ENCODE results near the gene IFTAP.

IFTAP gene

DNA sequence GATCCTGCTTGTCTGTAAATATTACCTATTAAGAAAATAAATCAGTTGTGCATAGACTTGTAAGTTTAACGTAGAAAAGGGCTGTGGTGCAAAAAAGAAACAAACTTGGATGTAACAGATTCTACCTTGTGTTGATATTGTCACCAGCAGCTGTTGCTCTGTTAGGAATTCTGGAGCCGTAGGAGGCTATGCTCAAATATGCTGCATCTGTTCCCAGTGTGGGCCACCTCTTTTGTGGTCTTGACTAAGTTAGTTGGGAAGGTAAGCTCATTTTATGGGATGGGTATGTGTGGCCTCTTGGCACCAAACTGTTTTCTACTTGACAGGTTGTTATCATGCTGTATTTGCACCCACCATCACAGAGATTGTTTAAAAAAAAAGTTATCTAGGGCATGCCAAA, 33.2 kb downstream of the IFTAP start:
- H3K4me3 ChIP-seq (ENCODE audit: low read depth, low read length): no peak overlapping the region
- in situ Hi-C loops (cut with HindIII; ENCODE audit: low sequenced_read_pairs): no loop called here
- TF ChIP-seq, protein P1, sequence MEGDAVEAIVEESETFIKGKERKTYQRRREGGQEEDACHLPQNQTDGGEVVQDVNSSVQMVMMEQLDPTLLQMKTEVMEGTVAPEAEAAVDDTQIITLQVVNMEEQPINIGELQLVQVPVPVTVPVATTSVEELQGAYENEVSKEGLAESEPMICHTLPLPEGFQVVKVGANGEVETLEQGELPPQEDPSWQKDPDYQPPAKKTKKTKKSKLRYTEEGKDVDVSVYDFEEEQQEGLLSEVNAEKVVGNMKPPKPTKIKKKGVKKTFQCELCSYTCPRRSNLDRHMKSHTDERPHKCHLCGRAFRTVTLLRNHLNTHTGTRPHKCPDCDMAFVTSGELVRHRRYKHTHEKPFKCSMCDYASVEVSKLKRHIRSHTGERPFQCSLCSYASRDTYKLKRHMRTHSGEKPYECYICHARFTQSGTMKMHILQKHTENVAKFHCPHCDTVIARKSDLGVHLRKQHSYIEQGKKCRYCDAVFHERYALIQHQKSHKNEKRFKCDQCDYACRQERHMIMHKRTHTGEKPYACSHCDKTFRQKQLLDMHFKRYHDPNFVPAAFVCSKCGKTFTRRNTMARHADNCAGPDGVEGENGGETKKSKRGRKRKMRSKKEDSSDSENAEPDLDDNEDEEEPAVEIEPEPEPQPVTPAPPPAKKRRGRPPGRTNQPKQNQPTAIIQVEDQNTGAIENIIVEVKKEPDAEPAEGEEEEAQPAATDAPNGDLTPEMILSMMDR (IDR thresholded peaks at IDR 0.05; ENCODE audit: low read depth, low read length): no peak
- no peak for DNase-seq (ENCODE audit: low read depth, low spot score)

DNA sequence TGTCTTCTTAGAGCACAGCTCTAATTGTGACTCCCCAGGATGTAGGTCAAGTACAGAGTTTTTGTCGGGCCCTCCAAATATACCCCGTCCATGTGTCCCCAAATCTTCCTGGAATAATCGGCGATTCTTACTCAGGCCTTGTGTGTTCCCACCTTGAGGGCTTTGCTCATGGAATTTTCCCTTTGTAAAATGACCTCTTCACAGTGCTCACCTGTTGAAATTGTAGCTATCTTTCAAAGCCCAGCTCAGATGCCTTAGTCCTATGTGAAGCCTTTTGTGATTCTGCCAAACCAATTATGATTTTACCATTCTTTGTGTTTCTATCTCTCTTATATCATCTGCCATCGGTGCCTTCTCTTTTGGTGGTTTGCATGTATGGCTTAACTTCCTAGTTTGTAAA, 33.8 kb downstream of the IFTAP start:
- DNase-seq (ENCODE audit: low read depth, low spot score): no peak
- in situ Hi-C loops (cut with HindIII; ENCODE audit: low sequenced_read_pairs): no loop called here
- TF ChIP-seq, protein P1 (IDR thresholded peaks at IDR 0.05; ENCODE audit: low read depth, low read length): no peak
- no peak overlapping the region for H3K4me3 ChIP-seq (ENCODE audit: low read depth, low read length)

DNA sequence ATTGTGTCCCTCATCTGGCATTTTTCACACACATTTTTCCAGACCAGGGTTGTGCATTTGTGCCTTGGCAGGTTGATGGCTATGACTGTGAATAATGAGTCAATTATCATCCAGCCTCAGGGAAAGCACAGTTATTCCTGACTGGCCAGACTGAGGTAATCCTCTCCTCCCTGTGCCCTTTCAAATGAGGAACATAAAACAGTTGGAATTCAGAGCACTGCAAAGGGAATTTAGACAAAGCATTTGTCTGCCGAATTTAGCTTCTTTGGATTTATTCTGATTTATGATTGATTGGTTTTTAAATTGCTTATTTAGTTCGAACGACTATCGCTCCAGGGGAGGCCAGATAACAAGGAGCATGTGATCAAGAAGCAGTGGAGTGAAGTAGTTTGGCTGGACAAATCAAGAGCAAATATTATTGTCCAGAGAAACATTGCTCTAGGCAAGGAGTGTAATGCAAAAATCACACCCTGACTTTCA, 34.5 kb downstream of the IFTAP start:
- in situ Hi-C loops (cut with HindIII; ENCODE audit: low sequenced_read_pairs): no loop called here
- no peak for DNase-seq (ENCODE audit: low read depth, low spot score)
- TF ChIP-seq, protein P1 (IDR thresholded peaks at IDR 0.05; ENCODE audit: low read depth, low read length): no peak
- H3K4me3 ChIP-seq (ENCODE audit: low read depth, low read length): no peak overlapping the region

DNA sequence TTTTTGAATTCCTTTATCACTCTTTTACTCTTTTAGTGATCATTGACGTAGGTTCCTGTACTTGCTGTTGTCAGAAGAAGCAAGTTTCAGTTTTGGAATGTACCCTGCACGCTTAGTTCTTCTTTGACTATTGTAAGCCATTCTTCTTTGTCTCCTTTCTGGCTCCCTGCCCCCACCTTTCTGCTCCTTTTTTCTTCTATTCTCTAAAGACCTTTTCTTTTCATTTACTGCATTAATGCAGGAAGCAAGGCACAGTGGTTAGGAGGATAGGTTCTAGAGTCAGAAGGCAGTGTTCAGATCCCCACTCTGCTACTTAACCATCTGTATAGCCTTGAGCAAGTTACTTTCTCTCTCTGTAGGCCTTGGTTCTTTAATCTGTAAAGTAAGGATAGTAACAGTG, 37.5 kb downstream of the IFTAP start:
- DNase-seq (ENCODE audit: low read depth, low spot score): no peak
- in situ Hi-C loops (cut with HindIII; ENCODE audit: low sequenced_read_pairs): no loop called here
- TF ChIP-seq, protein P1 (IDR thresholded peaks at IDR 0.05; ENCODE audit: low read depth, low read length): no peak
- H3K4me3 ChIP-seq (ENCODE audit: low read depth, low read length): no peak overlapping the region

DNA sequence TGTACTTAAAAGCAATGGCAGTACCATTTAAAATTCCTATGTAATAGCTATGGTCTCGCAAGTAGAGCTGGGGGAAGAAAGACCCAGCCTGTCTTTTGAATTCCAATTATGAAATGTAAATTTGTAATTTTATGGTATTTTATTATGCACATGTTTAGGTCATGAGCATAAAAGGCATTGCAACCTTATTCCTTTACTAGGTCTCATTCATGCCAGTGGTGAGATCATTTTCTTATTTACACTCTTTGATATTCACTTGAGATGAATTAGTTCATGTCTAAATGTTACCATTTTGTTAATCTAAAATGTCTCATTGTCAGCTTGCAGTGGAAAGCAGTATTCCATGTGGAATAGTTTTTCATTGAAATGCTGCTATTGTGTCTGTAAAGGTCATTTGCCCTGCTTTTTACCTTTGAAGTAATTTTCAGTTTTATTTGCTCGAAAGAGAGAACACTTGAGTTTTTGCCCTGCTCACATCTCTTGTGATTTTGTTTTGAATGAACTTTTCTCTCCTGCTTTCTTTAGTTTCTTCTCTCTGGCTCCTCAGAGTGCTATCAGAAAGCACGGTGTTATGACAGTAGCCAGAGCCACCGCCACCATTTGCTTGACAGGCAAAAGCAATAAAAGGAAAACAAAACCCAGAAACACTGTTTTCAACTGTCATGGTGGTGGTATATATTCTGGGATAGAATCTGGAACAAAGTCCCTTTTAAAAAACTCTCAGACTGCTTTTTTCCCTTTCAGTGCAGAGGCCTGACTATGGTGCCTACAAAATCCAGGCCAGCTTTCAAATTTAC, 41.0 kb downstream of the IFTAP start:
- TF ChIP-seq, protein P1 (IDR thresholded peaks at IDR 0.05; ENCODE audit: low read depth, low read length): no peak
- no peak for DNase-seq (ENCODE audit: low read depth, low spot score)
- H3K4me3 ChIP-seq (ENCODE audit: low read depth, low read length): no peak overlapping the region
- in situ Hi-C loops (cut with HindIII; ENCODE audit: low sequenced_read_pairs): no loop called here

DNA sequence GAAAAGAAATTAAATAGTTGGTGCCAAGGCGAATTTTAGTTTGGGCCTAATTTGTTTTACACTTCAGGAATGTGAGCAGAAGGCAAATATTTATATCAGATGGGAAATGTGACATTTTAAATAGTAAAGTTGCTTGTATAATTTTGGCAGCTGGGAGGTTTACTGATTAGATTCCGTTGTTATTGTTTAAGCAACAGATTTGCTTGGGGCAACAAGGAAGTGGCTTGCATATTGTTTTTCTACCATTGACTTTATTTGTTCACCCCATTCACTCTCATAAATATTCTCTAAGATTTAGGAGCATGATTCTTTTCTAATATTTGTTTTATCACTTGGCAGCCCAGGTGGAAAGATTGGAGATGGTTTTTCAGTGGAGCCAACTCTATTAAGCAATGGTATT, 44.3 kb downstream of the IFTAP start:
- H3K4me3 ChIP-seq (ENCODE audit: low read depth, low read length): no peak overlapping the region
- no peak for DNase-seq (ENCODE audit: low read depth, low spot score)
- in situ Hi-C loops (cut with HindIII; ENCODE audit: low sequenced_read_pairs): no loop called here
- TF ChIP-seq, protein P1 (IDR thresholded peaks at IDR 0.05; ENCODE audit: low read depth, low read length): no peak

Data from astrocyte of the spinal cord (primary cell).